HG03103 (cell line): ENCODE results near the gene PPP1R26.
"Not testable (repeated sequence)": the region's sequence is repeated elsewhere in the genome, so short reads cannot be mapped to it uniquely, and the experiment has no call there.

Experiments used
- ATAC-seq: cut with Tn5 transposase; IDR thresholded peaks from one replicate; pipeline ENCODE4 v1.9.1; 2021; ENCODE audit warnings: low read depth; ENCODE audit not compliant: unreplicated experiment

Gene PPP1R26

DNA sequence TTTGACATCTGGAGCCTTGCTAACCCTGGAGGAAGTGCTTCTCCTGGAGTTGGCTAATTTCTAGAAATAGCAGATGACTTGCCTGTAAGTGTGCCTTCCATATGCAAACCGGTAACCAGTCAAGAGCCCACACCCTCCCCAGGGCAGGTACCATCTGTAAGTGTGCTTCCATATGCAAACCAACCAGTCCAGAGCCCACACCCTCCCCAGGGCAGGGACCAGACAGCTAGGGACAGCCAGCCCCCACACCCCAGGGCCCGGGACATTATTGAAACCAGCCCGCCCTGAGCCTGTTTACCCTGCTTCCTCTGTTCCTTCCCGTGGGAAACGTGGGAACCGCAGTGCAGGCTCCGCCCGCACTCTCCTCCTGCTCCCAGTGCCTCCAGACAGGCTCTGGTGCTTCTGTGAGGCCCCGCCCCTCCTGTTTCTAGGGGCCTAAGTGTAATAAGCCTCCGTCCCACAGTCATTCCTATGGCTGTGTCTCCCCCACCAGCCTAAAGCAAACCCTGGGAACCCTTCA is 54.7 kb downstream of the PPP1R26 start:
- not testable (repeated sequence) for ATAC-seq

DNA sequence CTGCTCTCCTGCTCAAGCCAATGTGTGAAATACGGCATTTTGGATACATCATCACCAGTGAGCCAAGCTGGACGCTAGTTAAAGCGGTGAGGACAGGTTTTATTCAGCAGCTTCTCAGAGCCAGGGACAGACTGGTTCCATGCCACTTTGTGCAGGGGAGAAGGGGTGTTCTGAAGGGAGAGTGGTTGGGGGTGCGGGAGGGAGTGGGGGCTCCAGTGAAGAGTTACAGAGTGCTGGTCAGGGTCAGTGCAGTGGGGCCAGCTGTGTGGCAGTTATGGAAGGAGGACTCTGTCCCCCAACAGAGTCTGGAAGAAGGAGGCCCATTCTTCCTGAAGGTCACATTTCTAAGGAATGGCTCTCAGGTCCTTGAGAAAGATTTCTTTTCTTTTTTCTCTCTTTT is 55.2 kb downstream of the PPP1R26 start:
- ATAC-seq: not testable (repeated sequence)

DNA sequence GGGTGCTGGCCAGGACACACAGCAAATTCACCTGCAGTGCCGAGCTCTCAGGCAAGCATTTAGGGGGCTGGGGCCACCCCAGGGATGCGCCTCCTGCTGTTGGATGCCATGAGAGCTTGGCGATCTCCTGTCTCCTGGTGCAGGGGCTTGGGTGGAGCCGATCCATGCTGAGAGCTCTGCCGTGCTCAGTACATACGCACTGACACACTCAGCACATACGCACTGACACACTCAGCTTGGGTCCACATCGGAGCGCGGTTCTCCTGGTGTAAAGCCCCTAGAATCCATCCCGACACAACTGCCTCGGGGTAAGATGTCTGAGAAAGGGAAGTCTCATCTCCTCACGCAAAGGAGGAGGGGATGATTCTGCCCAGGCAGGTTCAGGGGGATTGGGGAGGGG is 56.0 kb downstream of the PPP1R26 start:
- not testable (repeated sequence) for ATAC-seq

DNA sequence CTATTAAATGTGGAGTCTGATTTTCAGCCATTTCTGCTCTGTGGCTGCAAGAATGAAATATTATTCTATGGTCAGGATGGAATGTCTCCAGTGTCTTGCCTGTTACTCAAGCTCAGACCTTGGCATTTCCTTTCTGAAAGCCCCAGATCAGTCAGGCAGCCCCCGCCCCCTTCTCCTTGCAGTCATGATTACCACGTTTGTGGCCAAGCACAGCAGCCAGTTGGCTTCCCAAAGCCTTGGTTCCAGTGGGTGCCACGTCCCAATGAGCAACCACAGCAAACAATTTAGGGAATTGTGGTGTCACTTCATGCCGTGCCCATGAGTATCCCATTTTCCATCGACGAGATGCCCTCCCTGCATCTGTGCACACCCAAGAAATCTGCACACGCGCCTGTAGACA is 56.6 kb downstream of the PPP1R26 start:
- no peak for ATAC-seq
